HG02938 (cell line): ENCODE data around the gene AP3S2.
"Not testable (repeated sequence)": the region's sequence is repeated elsewhere in the genome, so short reads cannot be mapped to it uniquely, and the experiment has no call there.

Experiments used
- ATAC-seq: cut with Tn5 transposase; IDR thresholded peaks from one replicate; pipeline ENCODE4 v1.9.1; 2021; ENCODE audit warnings: mild to moderate bottlenecking, moderate library complexity; ENCODE audit not compliant: unreplicated experiment

AP3S2 gene

GRCh38 chr15:89803941-89804800 lies 89.6 kb downstream of the AP3S2 start:
- no peak for ATAC-seq

DNA sequence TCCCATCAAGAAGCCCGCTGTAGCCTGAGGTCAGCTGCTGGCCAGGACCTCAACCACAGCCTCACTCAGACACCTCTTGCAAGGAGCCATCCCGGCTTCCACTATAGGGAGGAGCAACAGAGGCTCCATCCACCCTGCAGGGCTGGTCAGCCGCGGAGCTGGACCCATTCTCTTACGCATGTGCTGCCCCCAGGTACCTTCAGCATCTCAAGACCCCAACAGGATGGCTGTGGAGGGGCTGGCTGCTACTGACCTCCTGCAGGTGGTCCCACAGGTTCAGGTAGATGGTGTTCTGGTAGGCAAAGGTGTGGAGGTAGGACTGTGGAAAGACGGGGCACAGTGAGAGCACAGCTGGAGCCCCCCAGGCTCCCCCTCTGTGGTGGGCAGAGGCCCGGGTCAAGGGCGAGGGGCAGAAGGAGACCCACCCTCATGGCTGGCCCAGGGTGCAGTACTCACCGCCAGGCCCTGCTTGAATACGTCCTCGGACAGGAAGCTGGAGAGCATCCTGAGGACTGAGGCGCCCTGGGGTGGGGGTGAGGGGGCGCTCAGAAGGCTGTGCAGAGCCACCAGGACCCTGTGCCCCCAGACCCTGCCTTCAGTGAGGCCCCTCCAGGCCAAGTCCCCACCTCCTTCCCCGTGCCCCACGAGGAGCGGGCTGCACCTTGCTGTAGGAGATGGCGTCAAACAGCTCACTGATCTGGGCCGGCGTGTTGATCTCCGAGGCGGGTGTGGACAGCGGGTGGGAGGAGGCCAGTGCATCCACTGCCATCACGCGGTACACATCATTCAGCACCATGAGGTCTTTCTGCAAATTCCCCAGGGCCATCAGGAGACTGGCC lies 90.6 kb downstream of the AP3S2 start:
- no peak for ATAC-seq

DNA sequence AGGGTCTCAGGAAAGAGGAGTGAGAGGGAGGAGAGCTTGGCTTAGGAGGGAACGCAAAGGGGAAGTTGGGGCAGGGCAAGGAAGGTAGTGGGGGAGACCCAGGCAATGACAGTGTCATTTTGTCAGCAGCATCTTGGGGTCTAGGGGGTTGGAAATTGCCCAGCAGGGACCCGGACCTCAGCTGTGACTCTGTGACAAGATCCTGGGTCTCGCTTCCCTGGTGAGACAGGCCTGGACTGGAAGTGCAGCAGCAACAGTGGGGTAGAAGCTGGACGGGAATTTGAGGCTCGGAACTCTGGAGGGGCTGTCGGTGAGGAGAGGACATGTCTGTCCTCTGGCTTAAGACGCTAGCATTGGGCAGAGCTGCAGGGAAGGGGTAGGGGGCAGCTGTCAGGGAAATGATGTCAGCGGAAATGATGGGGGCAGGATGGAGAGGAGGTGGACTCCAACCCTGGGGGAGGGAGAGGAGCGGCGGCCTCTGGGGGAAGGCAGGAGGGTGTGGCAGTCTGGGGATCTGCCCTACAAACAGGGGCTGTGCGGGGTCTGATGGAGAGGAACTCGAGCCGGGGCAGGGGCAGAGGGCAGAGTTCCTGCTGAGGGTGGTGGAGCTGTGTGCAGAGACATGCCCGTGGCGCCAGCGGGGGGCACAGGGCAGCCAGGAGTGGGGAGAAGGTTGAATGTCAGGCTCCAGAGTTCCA lies 91.4 kb downstream of the AP3S2 start:
- ATAC-seq = no peak

DNA sequence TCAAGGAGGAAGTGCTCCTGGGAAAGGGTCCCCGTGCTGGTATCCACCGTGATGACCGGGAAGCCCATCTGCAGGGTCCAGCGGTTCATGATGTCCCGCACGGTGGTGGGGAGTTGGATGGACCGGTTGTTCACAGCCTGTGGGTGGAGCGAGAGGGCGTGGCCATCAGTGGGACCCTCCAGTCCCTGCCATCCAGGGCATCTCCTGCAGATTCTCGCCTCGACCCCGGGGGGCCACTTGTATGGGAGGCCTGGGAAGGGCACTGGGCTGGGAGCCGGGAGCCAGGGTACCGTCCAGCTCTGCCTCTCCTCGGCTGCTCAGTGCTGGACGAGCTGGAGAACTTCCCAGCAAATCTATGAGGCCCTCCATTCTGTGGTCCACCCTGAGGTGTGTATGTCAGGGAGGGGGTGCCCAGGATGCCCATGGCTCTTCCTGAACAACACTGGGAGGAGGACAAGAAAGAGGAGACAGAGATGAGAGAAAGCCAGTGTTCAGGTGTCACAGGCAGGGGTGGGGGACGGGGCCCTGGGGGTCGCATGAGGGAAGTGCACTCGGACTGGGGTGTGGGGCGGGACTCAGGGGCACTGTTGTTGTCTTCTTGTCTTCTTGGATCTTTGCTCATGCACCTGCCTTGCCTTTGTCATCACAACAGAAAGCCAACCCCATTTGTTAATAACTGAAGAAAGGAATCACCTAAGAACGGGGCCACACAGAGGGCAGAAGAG lies 92.2 kb downstream of the AP3S2 start:
- no peak for ATAC-seq

DNA sequence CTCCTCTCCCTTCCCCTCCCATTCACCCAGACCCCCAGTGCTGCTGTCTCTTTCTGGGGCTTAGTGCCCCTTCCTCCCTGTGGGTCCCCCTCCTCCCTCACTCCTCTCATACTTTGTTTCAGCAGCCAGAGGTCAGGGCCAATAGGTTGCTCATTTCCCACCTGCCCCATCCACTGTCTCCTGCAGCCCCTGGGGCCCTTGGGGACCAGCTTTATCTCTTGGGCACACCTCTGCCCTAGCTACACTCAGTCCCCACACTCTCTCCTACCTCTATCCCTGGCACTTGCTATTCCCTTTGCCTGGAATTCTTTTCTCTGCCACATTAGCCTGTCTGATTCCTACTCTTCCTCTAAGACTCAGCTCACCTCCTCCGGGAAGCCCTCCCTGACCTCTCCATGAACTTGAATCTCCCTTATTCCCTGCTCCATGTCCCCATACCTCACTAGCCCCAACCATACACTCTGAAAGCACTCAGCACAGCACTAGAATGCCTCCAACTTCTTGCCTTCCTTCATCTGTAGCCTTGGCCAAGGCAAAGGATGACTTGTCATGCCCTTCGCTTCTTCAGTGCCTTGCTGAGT lies 93.8 kb downstream of the AP3S2 start:
- no peak for ATAC-seq

DNA sequence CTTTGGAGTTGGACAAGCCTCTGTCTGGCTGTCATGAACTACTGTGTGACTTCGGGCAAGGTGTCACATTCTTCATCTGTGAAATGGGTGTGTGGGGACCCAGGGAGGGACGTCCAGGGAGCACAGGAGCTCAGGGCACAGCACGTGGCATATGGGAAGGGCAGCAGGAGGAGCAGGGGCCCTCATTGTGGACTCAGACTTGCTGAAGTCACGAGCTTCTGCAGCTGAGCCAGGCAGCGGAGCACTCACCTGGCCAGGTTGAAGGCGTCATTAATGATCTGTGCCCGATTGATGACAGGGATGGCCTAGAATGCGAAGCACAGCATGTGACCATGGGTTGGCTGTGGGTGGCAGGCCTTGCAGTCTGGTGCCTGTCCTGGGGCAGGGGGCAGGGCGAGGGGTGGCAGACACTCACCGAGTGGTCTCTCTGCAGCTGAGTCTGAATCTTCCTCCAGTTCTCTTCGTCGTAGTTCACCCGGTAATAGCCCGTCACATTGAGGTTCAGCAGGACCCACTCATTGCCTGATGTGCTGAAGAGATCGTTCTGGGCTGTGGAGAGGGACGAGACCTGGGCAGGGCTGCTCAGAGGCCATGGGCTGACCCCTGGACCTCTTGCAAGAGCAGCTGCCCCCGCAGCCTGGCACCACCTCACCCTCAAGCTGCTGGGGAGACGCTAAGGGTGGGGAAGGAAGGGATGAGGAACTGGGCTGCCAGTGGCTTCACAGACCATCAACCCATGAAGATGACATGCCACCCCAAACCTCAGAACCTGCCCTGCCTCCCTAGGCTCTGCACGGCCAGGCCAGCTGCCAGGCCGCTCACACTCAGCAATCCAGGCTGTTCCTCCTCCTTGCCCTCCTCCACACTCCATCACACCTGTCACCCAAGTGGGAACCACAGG lies 94.5 kb downstream of the AP3S2 start:
- no peak for ATAC-seq

GRCh38 chr15:89797678-89798201 lies 96.1 kb downstream of the AP3S2 start:
- ATAC-seq = no peak

DNA sequence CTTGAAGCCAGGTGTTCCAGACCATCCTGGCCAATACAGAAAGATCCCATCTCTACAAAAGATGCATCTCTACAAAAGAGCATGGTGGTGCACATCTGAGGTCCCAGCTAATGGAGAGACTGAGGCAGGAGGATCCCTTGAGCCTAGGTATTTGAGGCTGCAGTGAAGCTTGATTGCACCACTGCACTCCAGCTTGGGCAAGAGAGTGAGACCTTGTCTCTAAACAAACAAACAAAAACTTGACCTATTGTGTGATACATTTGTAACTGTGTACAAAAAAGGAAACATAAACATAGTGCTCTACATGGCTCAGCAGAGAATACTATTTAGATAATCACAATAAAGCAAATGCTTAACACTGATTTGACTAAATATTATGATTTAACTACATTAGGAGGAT lies 97.8 kb downstream of the AP3S2 start:
- ATAC-seq = no peak

- no peak for ATAC-seq
Measured at GRCh38 chr15:89794627-89795241, 99.1 kb downstream of the AP3S2 start.

DNA sequence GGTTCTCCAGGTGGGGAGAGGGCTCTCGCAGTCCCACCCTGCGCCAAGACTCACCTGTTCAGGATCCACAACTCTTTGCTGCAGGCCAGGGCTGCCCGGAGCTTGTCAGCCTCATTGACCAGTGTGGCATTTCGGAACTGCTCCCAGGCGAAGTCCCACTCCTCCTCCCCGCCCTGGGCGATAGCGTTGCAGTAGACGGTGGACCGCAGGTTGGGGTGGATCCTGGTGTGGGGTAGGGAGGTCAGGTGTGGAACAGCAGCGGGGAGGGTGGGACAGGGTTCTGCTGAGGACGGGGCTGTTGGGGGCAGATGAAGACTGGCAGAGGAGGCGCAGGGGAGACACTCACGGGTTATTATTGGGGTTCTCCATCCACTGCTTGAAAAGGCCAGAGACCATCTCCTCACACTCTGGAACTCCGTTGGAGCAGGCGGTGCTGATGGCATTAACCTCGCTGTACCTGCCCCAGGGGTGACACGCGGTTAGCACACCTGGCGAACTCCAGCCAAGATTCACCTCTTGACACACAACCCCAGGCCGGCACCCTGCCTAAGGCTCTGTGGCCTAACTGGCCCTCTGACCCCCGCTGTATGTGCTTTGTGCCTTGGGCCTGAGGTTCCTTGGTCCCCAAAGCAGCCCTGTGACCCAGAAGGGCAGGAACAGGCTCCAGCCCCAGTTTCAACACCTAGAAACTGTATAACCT lies 101.5 kb downstream of the AP3S2 start:
- ATAC-seq = no peak

DNA sequence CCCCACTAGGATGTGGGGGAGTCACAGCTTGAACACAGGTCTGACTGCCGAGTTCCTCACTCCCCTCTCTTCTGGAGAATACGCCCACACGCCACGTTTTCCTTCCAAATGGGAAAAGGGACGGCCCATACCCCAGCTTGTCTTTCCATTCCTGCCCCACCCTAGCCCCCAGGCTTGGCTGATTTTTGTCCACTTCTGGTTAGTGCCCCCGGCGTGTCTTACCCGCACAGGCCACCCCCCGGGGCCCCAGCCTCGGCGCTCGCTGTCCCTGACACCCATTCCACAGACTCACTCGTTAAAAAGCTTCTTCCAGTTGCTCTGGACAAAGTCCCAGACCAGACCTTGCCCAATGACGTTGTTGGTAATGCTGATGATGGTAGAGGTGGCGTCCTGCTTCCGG lies 103.1 kb downstream of the AP3S2 start:
- no peak for ATAC-seq

- no peak for ATAC-seq
Measured at GRCh38 chr15:89790206-89790605, 103.6 kb downstream of the AP3S2 start.

- ATAC-seq = not testable (repeated sequence)
Measured at GRCh38 chr15:89788585-89788984, 105.2 kb downstream of the AP3S2 start.

- no peak for ATAC-seq
Measured at GRCh38 chr15:89787944-89788343, 105.8 kb downstream of the AP3S2 start.

- ATAC-seq = no peak
Measured at GRCh38 chr15:89785774-89786140, 108.0 kb downstream of the AP3S2 start.

DNA sequence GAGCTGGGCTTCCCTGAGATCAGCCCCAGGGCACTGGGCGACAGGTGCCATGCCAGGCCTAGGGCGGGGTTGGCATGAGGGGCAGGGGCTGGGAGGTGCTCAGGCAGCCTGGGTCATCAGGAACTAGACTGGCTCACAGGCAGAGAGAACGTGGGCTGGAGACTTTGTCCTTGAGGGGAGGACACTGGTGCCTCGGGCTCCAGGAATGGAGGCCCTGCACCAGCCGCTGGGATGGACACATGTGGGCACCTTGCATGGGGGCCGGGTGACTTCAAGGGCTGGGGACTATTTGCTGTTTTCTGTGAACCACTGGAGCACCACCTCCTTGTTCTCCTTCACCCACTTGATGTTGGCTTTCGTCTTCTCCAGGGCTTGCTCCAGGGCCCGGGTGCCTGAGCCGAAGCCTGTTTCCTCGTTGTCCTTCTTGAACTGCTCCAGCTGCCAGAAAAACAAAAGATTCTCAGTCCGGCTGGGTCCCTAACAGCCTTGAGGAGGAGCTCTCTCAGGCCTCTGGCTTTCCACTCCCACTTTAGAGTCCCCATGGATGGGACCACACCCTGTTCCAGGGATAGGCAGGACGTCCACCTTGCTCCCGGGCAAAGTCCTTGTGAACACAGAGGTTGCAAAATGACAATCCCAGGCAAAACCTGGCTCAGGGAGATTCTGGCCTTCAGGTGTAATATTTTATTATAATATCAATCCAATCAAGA lies 108.6 kb downstream of the AP3S2 start:
- ATAC-seq = no peak

GRCh38 chr15:89784686-89784960 lies 109.2 kb downstream of the AP3S2 start:
- ATAC-seq = no peak
